Hematopoietic multipotent progenitor cell (in vitro differentiated cells): ENCODE results near the gene FAM111A. TPM values are rescaled to one million over a fixed set of nuclear protein-coding genes. Genes with fewer than 3 reads are reported as not detected.

ENCODE experiments used
- DNase-seq, 3 donors: peaks; one replicate each; pipeline ENCODE4 v3.0.0-alpha.2; 2011 to 2015; ENCODE audit warnings: low read depth in 2 of 3, low spot score in 2 of 3
- total RNA-seq: library from RNA; depleted of rRNA; stranded (reverse); fragments of >200 nt; gene quantifications from one replicate; pipeline ENCODE4 v1.2.3, GENCODE V29; 2012

Gene FAM111A
- total RNA-seq, 1 donor = 28.0 TPM

GRCh38 chr11:59178402-59178801 lies 35.7 kb downstream of the FAM111A start:
- DNase-seq = no peak

GRCh38 chr11:59179121-59179520 lies 36.5 kb downstream of the FAM111A start:
- no peak for DNase-seq

DNA sequence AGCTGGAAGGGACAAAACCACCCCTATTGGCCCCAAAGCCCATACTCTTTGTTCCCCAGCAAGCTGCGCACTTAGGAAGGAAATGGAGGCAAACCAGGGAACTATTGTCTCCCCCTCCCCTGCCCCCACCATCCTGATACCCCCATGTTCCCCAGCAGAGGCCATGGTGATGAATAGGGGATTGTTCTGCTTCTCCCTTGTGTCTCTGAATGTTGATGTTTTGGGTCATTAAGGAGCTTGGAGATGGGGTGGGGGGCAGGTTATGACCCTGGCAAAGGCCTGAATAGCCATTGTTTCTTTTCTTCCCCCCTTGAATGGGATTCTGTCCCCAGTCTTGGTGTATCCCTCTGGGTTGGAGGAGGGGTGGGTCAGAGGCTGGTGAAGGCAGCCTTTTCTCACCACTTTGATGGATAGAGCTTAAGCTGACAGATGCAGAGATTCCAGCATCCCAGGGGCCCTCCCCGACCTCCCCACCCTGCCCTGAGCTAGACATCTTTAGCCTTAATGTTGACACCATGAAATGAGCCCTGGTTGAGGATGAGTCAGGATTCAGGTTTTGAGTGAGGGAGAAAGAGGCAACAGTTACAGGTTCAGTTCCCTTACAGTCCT lies 37.6 kb downstream of the FAM111A start:
- DNase-seq = no peak

DNA sequence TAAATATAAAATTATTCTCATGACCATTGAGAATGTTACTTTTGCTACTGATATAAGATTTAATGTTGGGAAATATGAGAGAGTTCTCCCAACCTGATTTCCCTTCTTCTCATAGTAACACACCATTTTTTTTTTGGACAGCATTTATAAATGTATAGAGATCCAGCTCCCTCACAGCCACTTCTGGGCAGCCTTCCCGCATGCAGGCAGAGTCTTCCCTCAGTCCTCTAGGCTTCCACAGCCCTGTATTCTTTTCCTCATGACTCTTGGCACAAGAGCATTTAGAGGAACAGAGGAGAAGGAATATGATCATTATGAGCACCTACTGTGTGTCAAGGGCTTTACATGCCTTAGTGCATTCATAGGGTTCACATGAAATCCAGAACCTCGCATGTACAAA lies 38.3 kb downstream of the FAM111A start:
- DNase-seq = no peak

- DNase-seq = no peak
Observed at GRCh38 chr11:59181746-59182456, 39.2 kb downstream of the FAM111A start.

DNA sequence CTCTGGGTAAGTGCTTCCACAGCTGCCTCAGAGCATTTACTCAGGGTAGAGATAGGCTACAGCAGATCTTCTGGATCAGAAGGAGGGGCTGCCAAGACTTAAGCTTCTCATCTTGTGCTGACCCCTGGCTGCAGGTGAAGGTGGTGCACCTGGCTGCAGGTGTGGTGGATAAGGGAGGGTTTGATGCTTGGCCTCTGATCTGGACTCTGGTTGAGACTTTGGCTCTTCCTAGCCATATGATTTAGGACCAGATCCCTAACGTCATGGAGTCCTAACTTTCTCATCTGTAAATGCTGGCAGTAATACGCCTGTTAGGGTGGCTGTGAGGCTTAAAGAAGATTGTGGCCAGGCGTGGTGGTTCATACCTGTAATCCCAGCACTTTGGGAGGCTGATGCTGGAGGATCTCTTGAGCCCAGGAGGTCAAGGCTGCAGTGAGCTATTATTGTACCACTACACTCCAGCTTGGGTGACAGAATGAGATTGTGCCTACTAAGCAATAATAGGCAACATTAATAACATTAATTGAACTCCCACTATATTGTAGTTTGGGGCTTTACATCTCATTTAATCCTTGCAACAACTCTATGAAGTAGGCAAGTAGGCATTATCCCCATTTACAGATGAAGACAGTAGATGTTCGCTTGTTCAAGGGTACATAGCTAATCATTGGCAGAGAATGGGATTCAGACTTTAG lies 39.9 kb downstream of the FAM111A start:
- no peak for DNase-seq

DNA sequence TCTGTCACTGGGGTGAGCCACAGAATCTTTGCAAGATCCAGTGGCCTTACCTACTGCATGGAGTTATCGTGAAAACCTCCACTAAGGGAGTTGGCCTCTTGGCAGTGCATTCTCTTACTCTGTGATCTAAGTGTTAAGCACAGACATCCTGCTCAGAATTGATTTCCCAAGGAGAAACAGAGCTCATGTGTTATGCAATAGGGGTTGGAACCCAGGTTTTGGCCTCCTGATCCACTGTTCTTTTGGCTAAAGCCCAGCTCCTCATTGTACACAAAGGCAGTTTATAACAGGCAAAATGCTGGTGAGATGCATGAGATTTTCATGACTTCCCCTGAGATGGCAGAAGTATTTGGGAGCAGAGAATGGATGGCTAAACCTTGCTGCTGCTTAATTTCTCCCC lies 41.1 kb downstream of the FAM111A start:
- no peak for DNase-seq

DNA sequence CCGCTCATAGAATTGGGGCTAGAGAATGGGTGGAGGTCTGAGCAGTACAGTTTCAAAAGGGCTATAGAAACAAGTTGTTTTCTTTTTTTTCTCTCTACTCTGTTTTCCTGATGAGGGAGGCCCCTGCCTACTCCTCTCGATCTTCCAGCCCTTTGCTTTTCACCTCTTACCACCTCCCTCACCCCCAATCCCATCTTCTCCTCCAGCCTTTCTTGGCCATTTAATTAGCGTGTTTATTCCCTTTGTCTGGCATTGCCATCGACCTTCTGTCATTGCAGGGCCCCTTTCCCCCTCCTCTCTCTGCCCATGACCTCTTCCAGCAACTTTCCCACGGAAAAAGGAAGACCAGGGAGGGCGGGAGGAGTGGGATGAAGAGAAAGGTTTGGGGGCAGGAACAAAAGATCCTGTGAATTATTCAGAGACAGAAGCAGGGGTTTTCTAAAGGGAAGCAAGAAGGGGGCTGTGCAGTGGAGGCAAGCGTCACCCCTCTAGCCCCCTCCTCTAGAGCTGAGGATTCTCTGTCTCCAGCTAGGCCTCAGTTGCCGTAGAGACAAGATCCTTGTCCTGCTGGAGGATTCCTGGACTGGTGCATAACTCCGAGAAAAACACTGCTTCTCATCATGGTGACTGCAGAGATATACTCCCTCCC lies 42.2 kb downstream of the FAM111A start:
- no peak for DNase-seq

- no peak for DNase-seq
Observed at GRCh38 chr11:59185386-59185945, 42.8 kb downstream of the FAM111A start.

GRCh38 chr11:59186130-59186594 lies 43.5 kb downstream of the FAM111A start:
- peak in 1 of 3 donors; percentile 36 for DNase-seq

GRCh38 chr11:59187035-59187434 lies 44.4 kb downstream of the FAM111A start:
- no peak for DNase-seq

DNA sequence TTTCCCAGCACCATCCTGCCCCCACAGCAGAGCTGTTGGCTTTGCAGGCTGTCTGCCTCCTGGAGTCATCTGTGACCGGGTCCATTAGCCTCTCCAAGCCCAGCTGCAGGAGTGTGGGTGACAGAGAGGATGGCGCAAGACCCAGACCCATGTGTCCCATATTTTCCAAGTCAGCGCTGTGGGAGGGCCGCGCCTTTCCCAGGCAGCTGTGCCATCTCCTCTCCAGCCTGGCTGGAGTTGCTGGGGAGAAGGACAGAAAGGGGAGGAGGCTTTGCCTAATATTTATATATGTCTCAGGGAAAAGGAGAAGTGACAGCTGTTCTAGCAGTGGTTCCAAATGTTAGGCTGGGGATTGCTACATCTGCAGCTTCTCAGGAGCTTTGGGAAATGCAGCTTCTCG lies 44.9 kb downstream of the FAM111A start:
- no peak for DNase-seq

DNA sequence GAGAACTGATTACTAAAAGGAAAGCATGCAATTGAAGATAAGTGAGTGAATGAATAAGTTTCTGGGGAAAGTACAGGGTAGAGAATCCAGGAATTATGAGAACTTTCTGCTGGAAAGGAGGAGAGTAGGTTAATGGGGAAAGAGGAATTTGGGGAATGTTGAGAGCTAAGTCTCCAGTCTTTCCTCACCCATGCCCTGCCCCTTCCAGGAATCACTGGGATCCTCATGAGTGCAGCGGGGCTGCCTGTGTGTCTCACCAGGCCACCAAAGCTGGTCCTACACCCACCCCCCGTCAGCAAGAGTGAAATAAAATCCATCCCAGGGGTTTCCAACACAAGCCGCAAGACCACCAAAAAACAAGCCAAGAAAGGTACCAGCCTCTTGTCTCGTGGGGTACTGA lies 46.3 kb downstream of the FAM111A start:
- DNase-seq = no peak

GRCh38 chr11:59189986-59190385 lies 47.3 kb downstream of the FAM111A start:
- no peak for DNase-seq

GRCh38 chr11:59191095-59191494 lies 48.4 kb downstream of the FAM111A start:
- DNase-seq = no peak

DNA sequence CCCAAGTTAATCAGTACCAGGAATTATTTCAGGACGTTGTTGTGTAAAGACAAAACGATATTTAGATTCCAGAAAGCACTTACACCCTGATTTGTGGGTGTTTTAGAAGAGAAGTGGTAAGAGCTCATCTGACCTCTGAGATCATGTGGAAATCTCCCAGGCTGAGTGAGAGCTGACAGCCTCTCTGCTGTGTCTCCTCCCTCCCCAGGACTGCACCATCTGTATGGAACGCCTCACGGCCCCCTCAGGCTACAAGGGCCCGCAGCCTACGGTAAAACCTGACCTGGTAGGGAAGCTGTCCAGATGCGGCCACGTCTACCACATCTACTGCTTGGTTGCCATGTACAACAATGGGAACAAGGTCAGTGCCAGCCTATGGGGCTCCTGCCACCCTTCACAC lies 49.2 kb downstream of the FAM111A start:
- no peak for DNase-seq

- DNase-seq = no peak
Observed at GRCh38 chr11:59192446-59193020, 49.9 kb downstream of the FAM111A start.

GRCh38 chr11:59193587-59194130 lies 51.0 kb downstream of the FAM111A start:
- no peak for DNase-seq

GRCh38 chr11:59195586-59195985 lies 52.9 kb downstream of the FAM111A start:
- no peak for DNase-seq

- DNase-seq = no peak
Observed at GRCh38 chr11:59196777-59197176, 54.1 kb downstream of the FAM111A start.
